OCI-LY7 (cell line): ENCODE data around the gene FBXL3. TPM values are rescaled to one million over a fixed set of nuclear protein-coding genes. Genes with fewer than 3 reads are reported as not detected.

Source experiments
- BruUV-seq: library from RNA; stranded (reverse); fragments of 400-500 nt; replicated peaks from 2 replicates; lab custom pipeline; 2021; lab: Mats Ljungman, UMichigan
- CTCF ChIA-PET: fragments of 300-600 bp; sonication (Branson Sonifier 250); formaldehyde crosslinking; loops from one replicate; lab custom pipeline; 2022; ENCODE audit warnings: antibody characterized with exemption; ENCODE audit not compliant: unreplicated experiment; lab: Charles Lee
- POLR2A ChIA-PET: fragments of 300-600 bp; sonication (Branson Sonifier 250); formaldehyde crosslinking; loops from one replicate; lab custom pipeline; 2022; ENCODE audit warnings: antibody characterized with exemption; lab: Charles Lee
- DNase-seq: peaks from one replicate; pipeline ENCODE4 v3.0.0-alpha.2; 2015; ENCODE audit warnings: low spot score
- H2AFZ ChIP-seq: fragments of 200-600 bp; sonication (generic), shearing (Covaris generic); 2 replicates; pipeline ENCODE4 v1.6.1; 2014; ENCODE audit warnings: mild to moderate bottlenecking, antibody characterized with exemption, low read length, moderate library complexity
- H3K27ac ChIP-seq: fragments of 200-600 bp; sonication (generic); 2 replicates; pipeline ENCODE4 v1.5.1; 2014; ENCODE audit warnings: mixed run types, low read depth, mild to moderate bottlenecking, moderate library complexity, low read length, inconsistent platforms; ENCODE audit not compliant: poor library complexity, severe bottlenecking
- H3K36me3 ChIP-seq: fragments of 200-600 bp; sonication (generic); 2 replicates; pipeline ENCODE4 v1.6.1; 2014; ENCODE audit warnings: mild to moderate bottlenecking, antibody characterized with exemption, low read length, moderate library complexity, mixed read lengths; ENCODE audit not compliant: insufficient read depth
- H3K4me1 ChIP-seq: fragments of 200-600 bp; sonication (generic); 2 replicates; pipeline ENCODE4 v1.5.1; 2014; ENCODE audit warnings: mild to moderate bottlenecking, low read length; ENCODE audit not compliant: insufficient read depth, poor library complexity, severe bottlenecking
- H3K4me2 ChIP-seq: fragments of 200-600 bp; sonication (generic); 2 replicates; pipeline ENCODE4 v1.6.1; 2014; ENCODE audit warnings: mild to moderate bottlenecking, low read length
- H3K4me3 ChIP-seq: fragments of 200-600 bp; sonication (generic); 2 replicates; pipeline ENCODE4 v1.5.1; 2014; ENCODE audit warnings: mild to moderate bottlenecking, low read depth, low read length; ENCODE audit not compliant: poor library complexity, severe bottlenecking
- H3K79me2 ChIP-seq: fragments of 200-600 bp; sonication (generic); 2 replicates; pipeline ENCODE4 v1.6.1; 2016; ENCODE audit warnings: low read depth, mild to moderate bottlenecking, low read length, moderate library complexity, mixed read lengths; ENCODE audit not compliant: insufficient read depth
- H3K9me2 ChIP-seq: fragments of 200-600 bp; sonication (generic); 2 replicates; pipeline ENCODE4 v1.6.1; 2016; ENCODE audit warnings: mild to moderate bottlenecking, low read length, mixed read lengths; ENCODE audit not compliant: insufficient read depth
- H3K9me3 ChIP-seq: fragments of 200-600 bp; sonication (generic); 2 replicates; pipeline ENCODE4 v1.6.1; 2014; ENCODE audit warnings: mild to moderate bottlenecking, mixed run types, low read length, mixed read lengths
- H4K20me1 ChIP-seq: fragments of 200-600 bp; sonication (generic); 2 replicates; pipeline ENCODE4 v1.6.1; 2014; ENCODE audit warnings: mild to moderate bottlenecking, antibody characterized with exemption, low read length, moderate library complexity, mixed read lengths; ENCODE audit not compliant: insufficient read depth
- CTCF ChIP-seq: fragments of 200-600 bp; sonication (generic); conservative IDR thresholded peaks from 2 replicates; pipeline ENCODE4 v1.5.1; 2014; ENCODE audit warnings: mild to moderate bottlenecking, antibody characterized with exemption, low read length, moderate library complexity, mixed read lengths
- EZH2phosphoT487 ChIP-seq: fragments of 200-600 bp; sonication (generic); IDR thresholded peaks from 2 replicates; pipeline ENCODE4 v1.6.1; 2018; ENCODE audit warnings: low read depth, borderline replicate concordance, mild to moderate bottlenecking, mixed run types, antibody characterized with exemption, low read length, moderate library complexity, mixed read lengths
- intact Hi-C: fragments of 100-400 bp; cut with micrococcal nuclease; formaldehyde crosslinking; loops from one replicate; pipeline ENCODE4 v1.10.0; 2022; ENCODE audit not compliant: unreplicated experiment
- total RNA-seq, 2 experiments: library from RNA; depleted of rRNA in 1 of 2; stranded (reverse); fragments of >200 nt in 1 of 2; shearing (Covaris generic) in 1 of 2; gene quantifications; 2 replicates each; pipeline ENCODE4 v1.2.3, GENCODE V29; 2014 to 2022

The FBXL3 gene
- total RNA-seq, 2 experiments from 2014 or later: 21.6 to 25.1 TPM

- CTCF ChIA-PET: no interaction called here
- no peak for TF ChIP-seq EZH2phosphoT487
- no peak for TF ChIP-seq CTCF
- Histone ChIP-seq H3K36me3 (no peaks in the 10 kb centered on the region), H3K4me3 (no peak overlapping the region), H3K79me2 (no peaks in the 10 kb centered on the region), H3K4me1 (no peaks in the 10 kb centered on the region), H4K20me1 (no peaks in the 10 kb centered on the region), H3K4me2 (no peak overlapping the region), H3K27ac (no peak overlapping the region), H3K9me2 (no peaks in the 10 kb centered on the region), H2AFZ (no peak overlapping the region), H3K9me3 (peaks cover 11% of the 10 kb centered on the region; the same call in 1 of the 2 replicates)
- POLR2A ChIA-PET: no interaction called here
- no TSS peak for BruUV-seq
- no peak for DNase-seq
- intact Hi-C loops: no loop called here
These were observed 68.0 kb downstream of the FBXL3 start for GRCh38 chr13:76958841-76959432.

- no peaks in the 10 kb centered on the region for H3K9me2 ChIP-seq
- H4K20me1 ChIP-seq: no peaks in the 10 kb centered on the region
- intact Hi-C loops: no loop called here
- no peak overlapping the region for H2AFZ ChIP-seq
- no peak overlapping the region for H3K4me2 ChIP-seq
- BruUV-seq: no TSS peak
- no peak overlapping the region for H3K4me3 ChIP-seq
- H3K36me3 ChIP-seq: no peaks in the 10 kb centered on the region
- H3K9me3 ChIP-seq: peaks cover 11% of the 10 kb centered on the region; the same call in 1 of the 2 replicates
- DNase-seq: no peak
- H3K4me1 ChIP-seq: no peaks in the 10 kb centered on the region
- CTCF ChIA-PET: no interaction called here
- TF ChIP-seq CTCF: no peak
- TF ChIP-seq EZH2phosphoT487: no peak
- H3K27ac ChIP-seq: no peak overlapping the region
- H3K79me2 ChIP-seq: no peaks in the 10 kb centered on the region
- POLR2A ChIA-PET: interaction anchor here (0.6 kb wide), 1 partner anchor 305 kb away, joined by 5 read pairs; no protein-coding TSS in a partner anchor
These were observed 71.3 kb downstream of the FBXL3 start for GRCh38 chr13:76955661-76956060.

Other genes starting within 250 kb of the FBXL3 start
- not detected in 2 replicates for gene KCTD12, start 140.8 kb downstream of the FBXL3 start, total RNA-seq (2014; rRNA removed; shearing (Covaris generic))
- gene KCTD12, start 140.8 kb downstream of the FBXL3 start, total RNA-seq (2022): 0.08 and 0.13 TPM in 2 replicates
- not detected in 2 replicates for gene ACOD1, start 78.6 kb downstream of the FBXL3 start, total RNA-seq (2014; rRNA removed; shearing (Covaris generic))
- not detected in 2 replicates for gene ACOD1, start 78.6 kb downstream of the FBXL3 start, total RNA-seq (2022)
- gene CLN5, start 35.1 kb downstream of the FBXL3 start, total RNA-seq (2014; rRNA removed; shearing (Covaris generic)): 10.1 and 11.7 TPM in 2 replicates
- gene CLN5, start 35.1 kb downstream of the FBXL3 start, total RNA-seq (2022): 12.7 and 13.2 TPM in 2 replicates